HEK293 (cell line): ENCODE measurements around the gene SLC15A4.
"Not testable (repeated sequence)": the region's sequence is repeated elsewhere in the genome, so short reads cannot be mapped to it uniquely, and the experiment has no call there.

Experiments
- CTCF ChIA-PET: fragments of 350-600 bp; formaldehyde crosslinking; extraction: SDS; loops from one replicate; lab custom pipeline; 2021; ENCODE audit warnings: antibody characterized with exemption; lab: Yijun Ruan, JAX
- POLR2A ChIA-PET: fragments of 300-600 bp; formaldehyde crosslinking; extraction: SDS; loops from one replicate; lab custom pipeline; 2020; ENCODE audit warnings: antibody characterized with exemption, inconsistent platforms; lab: Yijun Ruan, JAX
- H3K27ac ChIP-seq: fragments of 200-500 bp; sonication (Bioruptor generic); 2 replicates; pipeline ENCODE4 v1.5.1; 2014; ENCODE audit warnings: low read depth, low read length, control low read depth, inconsistent platforms; ENCODE audit errors: extremely low read depth
- H3K36me3 ChIP-seq, 2 experiments: fragments of 200-500 bp in 1 of 2; sonication (Bioruptor generic) in 1 of 2; 1 replicate in 1 of 2; 2 replicates in 1 of 2; pipeline ENCODE4 v1.5.1; 2014 to 2017; ENCODE audit warnings: inconsistent platforms in 2 of 2, low read length in 2 of 2; ENCODE audit not compliant: control insufficient read depth in 2 of 2, insufficient read depth in 1 of 2
- H3K4me1 ChIP-seq: fragments of 200-500 bp; sonication (Bioruptor generic); 2 replicates; pipeline ENCODE4 v1.5.1; 2014; ENCODE audit warnings: mild to moderate bottlenecking, low read length, inconsistent platforms; ENCODE audit not compliant: control insufficient read depth, insufficient read depth
- H3K4me3 ChIP-seq: 2 replicates; pipeline ENCODE4 v1.5.1; 2011; ENCODE audit warnings: low read depth, mild to moderate bottlenecking, control low read depth, low read length, moderate library complexity
- H3K9me3 ChIP-seq: fragments of 200-500 bp; sonication (Bioruptor generic); 2 replicates; pipeline ENCODE4 v1.5.1; 2014; ENCODE audit warnings: low read depth, low read length, inconsistent platforms; ENCODE audit not compliant: control insufficient read depth, insufficient read depth
- GLI2 ChIP-seq: fragments of 450-650 bp; formaldehyde crosslinking; IDR thresholded peaks from 2 replicates; pipeline ENCODE4; 2017; ENCODE audit warnings: missing biosample characterization, missing genetic modification characterization, low read depth, borderline replicate concordance
- KLF10 ChIP-seq: fragments of 450-650 bp; IDR thresholded peaks from 2 replicates; pipeline ENCODE4 v1.5.1; 2018; ENCODE audit warnings: missing biosample characterization, mild to moderate bottlenecking, missing genetic modification characterization
- KLF17 ChIP-seq: fragments of 450-650 bp; formaldehyde crosslinking; IDR thresholded peaks from 2 replicates; pipeline ENCODE4 v1.5.1; 2016; ENCODE audit warnings: missing biosample characterization, missing genetic modification characterization
- KLF7 ChIP-seq: fragments of 450-650 bp; formaldehyde crosslinking; IDR thresholded peaks from 2 replicates; pipeline ENCODE4 v1.5.1; 2016; ENCODE audit warnings: missing biosample characterization, missing genetic modification characterization, borderline replicate concordance
- KLF9 ChIP-seq: fragments of 450-650 bp; formaldehyde crosslinking; IDR thresholded peaks from 2 replicates; pipeline ENCODE4 v1.5.1; 2016; ENCODE audit warnings: missing biosample characterization, missing genetic modification characterization, low read depth
- PRDM1 ChIP-seq: fragments of 450-650 bp; formaldehyde crosslinking; IDR thresholded peaks from 2 replicates; pipeline ENCODE4; 2016; ENCODE audit warnings: missing biosample characterization, missing genetic modification characterization
- ZNF2 ChIP-seq: fragments of 450-650 bp; formaldehyde crosslinking; IDR thresholded peaks from 2 replicates; pipeline ENCODE4 v1.5.1; 2016; ENCODE audit warnings: missing biosample characterization, missing genetic modification characterization
- ZNF292 ChIP-seq: fragments of 450-650 bp; formaldehyde crosslinking; IDR thresholded peaks from 2 replicates; pipeline ENCODE4 v1.5.1; 2016; ENCODE audit warnings: low read depth, missing biosample characterization, missing genetic modification characterization, borderline replicate concordance
- ZNF426 ChIP-seq: fragments of 450-650 bp; formaldehyde crosslinking; IDR thresholded peaks from 2 replicates; pipeline ENCODE4 v1.5.1; 2017; ENCODE audit warnings: missing biosample characterization, missing genetic modification characterization, mild to moderate bottlenecking, inconsistent platforms, moderate library complexity
- ZNF558 ChIP-seq: fragments of 450-650 bp; formaldehyde crosslinking; IDR thresholded peaks from 2 replicates; pipeline ENCODE4 v1.5.1; 2016; ENCODE audit warnings: missing biosample characterization, missing genetic modification characterization
- ZNF596 ChIP-seq: fragments of 450-650 bp; IDR thresholded peaks from 2 replicates; pipeline ENCODE4 v1.5.0; 2018; ENCODE audit warnings: missing biosample characterization, mild to moderate bottlenecking, missing genetic modification characterization, moderate library complexity
- ZNF626 ChIP-seq: fragments of 450-650 bp; sonication (Bioruptor Pico); formaldehyde crosslinking; IDR thresholded peaks from 2 replicates; pipeline ENCODE4 v1.5.1; 2018; ENCODE audit warnings: missing biosample characterization, missing genetic modification characterization, inconsistent platforms
- ZNF639 ChIP-seq: fragments of 450-650 bp; formaldehyde crosslinking; IDR thresholded peaks from 2 replicates; pipeline ENCODE4 v1.5.1; 2016; ENCODE audit warnings: missing biosample characterization, missing genetic modification characterization
- ZNF670 ChIP-seq: fragments of 450-650 bp; formaldehyde crosslinking; IDR thresholded peaks from 2 replicates; pipeline ENCODE4 v1.5.1; 2016; ENCODE audit warnings: missing biosample characterization, missing genetic modification characterization, low read depth

SLC15A4 gene

GRCh38 chr12:128840862-128841468 lies 17.2 kb upstream of the SLC15A4 start:
- no peaks in the 10 kb centered on the region for H3K4me1 ChIP-seq
- CTCF ChIA-PET, result interaction anchor here (1.2 kb wide), 1 partner anchor 10 kb away, joined by 3 read pairs; no protein-coding TSS in a partner anchor
- H3K27ac ChIP-seq, result no peak overlapping the region
- H3K36me3 ChIP-seq, result no peaks in the 10 kb centered on the region
- no peak for TF ChIP-seq KLF9 (tag by site-specific recombination)
- TF ChIP-seq ZNF596 (tag by site-specific recombination), result peak; percentile 65
- TF ChIP-seq, all 188 proteins: peak for 1
- Histone ChIP-seq H3K4me3 (no peak overlapping the region), H3K9me3 (no peaks in the 10 kb centered on the region)
- POLR2A ChIA-PET, result no interaction called here

- H3K4me1 ChIP-seq, H3K9me3 ChIP-seq, H3K27ac ChIP-seq, H3K4me3 ChIP-seq, H3K36me3 ChIP-seq, POLR2A ChIA-PET: not testable (repeated sequence)
- CTCF ChIA-PET, result interaction anchor here (1.2 kb wide), 1 partner anchor 11 kb away, joined by 3 read pairs; no protein-coding TSS in a partner anchor
Measured at GRCh38 chr12:128839885-128840284, 16.1 kb upstream of the SLC15A4 start.

- Histone ChIP-seq H3K27ac (no peak overlapping the region), H3K4me1 (no peaks in the 10 kb centered on the region), H3K9me3 (no peaks in the 10 kb centered on the region), H3K4me3 (no peak overlapping the region), H3K36me3 (no peaks in the 10 kb centered on the region)
- TF ChIP-seq ZNF558 (tag by site-specific recombination) (no peak), ZNF639 (no peak), ZNF626 (tag by site-specific recombination) (no peak), ZNF426 (tag by site-specific recombination) (peak; percentile 33), KLF7 (no peak), ZNF670 (no peak), ZNF2 (tag by site-specific recombination) (no peak), ZNF292 (tag by site-specific recombination) (no peak)
- ChIA-PET POLR2A (no interaction called here), CTCF (interaction anchor here (0.6 to 0.7 kb wide), 2 partner anchors 11 to 732 kb away, joined by 3 read pairs; no protein-coding TSS in a partner anchor)
Measured at GRCh38 chr12:128833418-128833817, 9.7 kb upstream of the SLC15A4 start.

GRCh38 chr12:128830505-128830893 lies 6.7 kb upstream of the SLC15A4 start:
- Histone ChIP-seq H3K4me3 (no peak overlapping the region), H3K4me1 (no peaks in the 10 kb centered on the region)
- ChIA-PET CTCF (no interaction called here), POLR2A (no interaction called here)
- no peak for TF ChIP-seq PRDM1 (tag by site-specific recombination)
- TF ChIP-seq GLI2, result no peak
- no peak for TF ChIP-seq KLF10 (tag by site-specific recombination)
- TF ChIP-seq KLF17, result no peak
- TF ChIP-seq, all 188 proteins: peak for 0
- H3K9me3 ChIP-seq, result no peaks in the 10 kb centered on the region
- no peak overlapping the region for H3K27ac ChIP-seq
- H3K36me3 ChIP-seq, result peaks cover 0 to 5% of the 10 kb centered on the region in 2 experiments; a peak in 1 of 3 replicates
